ENCODE measurements around the gene PODXL2. TPM values are rescaled to one million over a fixed set of nuclear protein-coding genes. Genes with fewer than 3 reads are reported as not detected.

The PODXL2 gene
- total RNA-seq, 1 donor from 2014 or later = 4.2 TPM

DNA sequence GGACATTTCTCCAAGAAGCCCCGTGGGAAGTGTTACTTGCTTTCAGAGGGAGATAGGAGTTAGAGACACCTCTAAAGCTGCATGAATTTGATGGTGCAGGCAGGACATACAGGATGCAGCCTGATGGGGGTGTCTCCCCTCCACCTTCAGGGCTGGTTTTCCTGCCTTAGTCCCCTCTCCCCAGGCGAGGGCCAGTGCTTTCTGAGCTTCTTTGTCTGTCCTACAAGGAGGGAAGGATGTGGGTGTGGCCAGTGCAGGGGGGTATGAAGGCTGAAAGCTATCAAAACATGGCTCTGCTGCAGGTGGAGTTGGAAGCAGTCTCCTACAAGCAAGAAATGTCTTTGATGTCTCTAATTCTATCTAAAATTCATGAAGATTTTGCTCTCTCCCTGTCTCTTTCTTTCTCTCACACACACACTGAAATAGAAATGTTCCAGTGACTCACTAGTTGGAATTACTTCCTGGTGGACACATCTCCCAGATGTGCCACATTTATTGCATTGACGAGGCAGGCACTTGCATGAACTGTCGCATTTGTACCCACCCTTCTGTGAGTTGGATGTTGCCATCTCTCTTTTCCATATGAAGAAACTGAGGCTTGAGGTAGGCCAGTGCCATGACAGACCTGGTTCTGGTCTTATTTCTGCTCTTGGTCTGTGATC is 13.9 kb upstream of the PODXL2 start:
- H3K4me1 ChIP-seq (ENCODE audit: control insufficient read depth in 3 of 3, insufficient read depth in 3 of 3, low read length in 3 of 3) = peaks cover 0 to 12% (median 0%) of the 10 kb centered on the region in 3 donors
- H3K27me3 ChIP-seq (ENCODE audit: control insufficient read depth in 3 of 3, insufficient read depth in 3 of 3, low read length in 3 of 3) = no peaks in the 10 kb centered on the region
- no peak overlapping the region for H3K27ac ChIP-seq (ENCODE audit: low read depth, low read length)
- H3K9ac ChIP-seq (ENCODE audit: low read depth in 1 of 3, low read length in 3 of 3) = no peak overlapping the region
- no peaks in the 10 kb centered on the region for H3K9me3 ChIP-seq (ENCODE audit: control insufficient read depth in 3 of 3, low read length in 3 of 3)
- H3K4me3 ChIP-seq (ENCODE audit: low read length in 3 of 3) = no peak overlapping the region
- H3K36me3 ChIP-seq (ENCODE audit: control insufficient read depth in 3 of 3, insufficient read depth in 3 of 3, low read length in 3 of 3) = peaks cover 12 to 35% (median 22%) of the 10 kb centered on the region in 3 donors

DNA sequence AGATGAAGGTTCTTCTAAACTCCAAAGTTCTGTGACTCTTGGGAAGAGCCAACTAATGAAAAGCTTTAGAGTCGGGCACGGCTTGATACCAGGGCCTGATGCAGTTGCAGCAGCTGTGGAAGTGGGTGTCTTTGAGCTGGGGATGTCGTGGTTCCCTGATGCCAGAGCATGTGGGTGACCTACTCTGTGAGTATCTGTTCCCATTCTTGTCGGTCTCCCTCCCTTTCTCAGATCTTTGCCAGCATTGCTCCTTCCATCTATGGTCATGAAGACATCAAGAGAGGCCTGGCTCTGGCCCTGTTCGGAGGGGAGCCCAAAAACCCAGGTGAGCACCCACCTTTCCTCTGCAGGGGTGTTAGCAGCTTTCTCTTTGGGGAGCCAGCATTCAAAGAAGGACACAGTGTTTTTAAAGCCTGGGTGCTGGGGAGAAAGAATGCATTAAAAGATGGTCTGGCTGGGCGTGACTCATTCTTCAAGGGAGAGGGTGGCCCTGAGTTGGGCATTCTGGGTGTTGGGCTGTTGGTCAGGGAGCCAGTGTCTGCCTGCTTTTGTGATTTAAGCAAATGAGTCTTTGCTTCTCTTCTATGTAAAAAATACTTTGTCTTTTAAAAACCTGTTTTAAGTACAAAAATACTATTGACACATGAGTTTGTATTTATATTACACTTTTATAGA is 13.2 kb upstream of the PODXL2 start:
- Histone ChIP-seq H3K4me1 (ENCODE audit: control insufficient read depth in 3 of 3, insufficient read depth in 3 of 3, low read length in 3 of 3) (peaks cover 0 to 12% (median 0%) of the 10 kb centered on the region in 3 donors), H3K27me3 (ENCODE audit: control insufficient read depth in 3 of 3, insufficient read depth in 3 of 3, low read length in 3 of 3) (no peaks in the 10 kb centered on the region), H3K9me3 (ENCODE audit: control insufficient read depth in 3 of 3, low read length in 3 of 3) (no peaks in the 10 kb centered on the region), H3K9ac (ENCODE audit: low read depth in 1 of 3, low read length in 3 of 3) (no peak overlapping the region), H3K27ac (ENCODE audit: low read depth, low read length) (no peak overlapping the region), H3K4me3 (ENCODE audit: low read length in 3 of 3) (no peak overlapping the region), H3K36me3 (ENCODE audit: control insufficient read depth in 3 of 3, insufficient read depth in 3 of 3, low read length in 3 of 3) (peaks cover 17 to 30% (median 26%) of the 10 kb centered on the region in 3 donors)

DNA sequence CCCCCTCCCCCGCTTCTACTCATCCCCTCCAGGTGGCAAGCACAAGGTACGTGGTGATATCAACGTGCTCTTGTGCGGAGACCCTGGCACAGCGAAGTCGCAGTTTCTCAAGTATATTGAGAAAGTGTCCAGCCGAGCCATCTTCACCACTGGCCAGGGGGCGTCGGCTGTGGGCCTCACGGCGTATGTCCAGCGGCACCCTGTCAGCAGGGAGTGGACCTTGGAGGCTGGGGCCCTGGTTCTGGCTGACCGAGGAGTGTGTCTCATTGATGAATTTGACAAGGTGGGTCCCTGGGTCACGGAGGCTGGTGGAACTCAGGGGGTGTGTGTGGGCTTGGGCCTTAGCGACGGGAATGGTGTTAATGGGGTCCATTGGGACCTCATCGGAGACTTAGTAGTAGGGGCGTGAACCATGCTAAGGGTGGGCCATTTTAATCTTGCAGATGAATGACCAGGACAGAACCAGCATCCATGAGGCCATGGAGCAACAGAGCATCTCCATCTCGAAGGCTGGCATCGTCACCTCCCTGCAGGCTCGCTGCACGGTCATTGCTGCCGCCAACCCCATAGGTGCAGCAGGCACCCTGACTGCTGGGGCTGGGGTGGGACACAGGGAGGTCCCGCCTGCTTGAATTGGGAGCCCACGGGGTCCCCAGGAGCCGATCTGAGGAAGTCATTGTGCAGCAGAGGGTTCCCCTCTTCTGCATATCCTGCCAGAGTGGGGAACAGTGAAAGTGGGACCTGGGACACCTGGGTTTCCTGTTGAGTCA is 12.0 kb upstream of the PODXL2 start:
- H3K36me3 ChIP-seq (ENCODE audit: control insufficient read depth in 3 of 3, insufficient read depth in 3 of 3, low read length in 3 of 3) = peaks cover 27 to 39% (median 32%) of the 10 kb centered on the region in 3 donors
- H3K27me3 ChIP-seq (ENCODE audit: control insufficient read depth in 3 of 3, insufficient read depth in 3 of 3, low read length in 3 of 3) = no peaks in the 10 kb centered on the region
- peaks cover 0 to 12% (median 0%) of the 10 kb centered on the region in 3 donors for H3K4me1 ChIP-seq (ENCODE audit: control insufficient read depth in 3 of 3, insufficient read depth in 3 of 3, low read length in 3 of 3)
- H3K9me3 ChIP-seq (ENCODE audit: control insufficient read depth in 3 of 3, low read length in 3 of 3) = no peaks in the 10 kb centered on the region
- no peak overlapping the region for H3K9ac ChIP-seq (ENCODE audit: low read depth in 1 of 3, low read length in 3 of 3)
- no peak overlapping the region for H3K4me3 ChIP-seq (ENCODE audit: low read length in 3 of 3)
- H3K27ac ChIP-seq (ENCODE audit: low read depth, low read length) = no peak overlapping the region

DNA sequence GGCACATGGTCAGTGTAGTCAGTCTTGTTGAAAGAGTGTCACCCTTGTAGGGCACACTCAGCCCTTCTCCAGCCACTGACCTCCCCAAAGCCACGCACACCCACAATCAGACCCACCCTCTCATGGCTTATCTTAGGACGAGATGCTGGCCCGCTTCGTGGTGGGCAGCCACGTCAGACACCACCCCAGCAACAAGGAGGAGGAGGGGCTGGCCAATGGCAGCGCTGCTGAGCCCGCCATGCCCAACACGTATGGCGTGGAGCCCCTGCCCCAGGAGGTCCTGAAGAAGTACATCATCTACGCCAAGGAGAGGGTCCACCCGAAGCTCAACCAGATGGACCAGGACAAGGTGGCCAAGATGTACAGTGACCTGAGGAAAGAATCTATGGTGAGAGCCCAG is 10.1 kb upstream of the PODXL2 start:
- Histone ChIP-seq H3K4me1 (ENCODE audit: control insufficient read depth in 3 of 3, insufficient read depth in 3 of 3, low read length in 3 of 3) (no peaks in the 10 kb centered on the region), H3K27me3 (ENCODE audit: control insufficient read depth in 3 of 3, insufficient read depth in 3 of 3, low read length in 3 of 3) (no peaks in the 10 kb centered on the region), H3K27ac (ENCODE audit: low read depth, low read length) (no peak overlapping the region), H3K36me3 (ENCODE audit: control insufficient read depth in 3 of 3, insufficient read depth in 3 of 3, low read length in 3 of 3) (peaks cover 27 to 39% (median 33%) of the 10 kb centered on the region in 3 donors), H3K9ac (ENCODE audit: low read depth in 1 of 3, low read length in 3 of 3) (no peak overlapping the region), H3K4me3 (ENCODE audit: low read length in 3 of 3) (no peak overlapping the region), H3K9me3 (ENCODE audit: control insufficient read depth in 3 of 3, low read length in 3 of 3) (no peaks in the 10 kb centered on the region)

DNA sequence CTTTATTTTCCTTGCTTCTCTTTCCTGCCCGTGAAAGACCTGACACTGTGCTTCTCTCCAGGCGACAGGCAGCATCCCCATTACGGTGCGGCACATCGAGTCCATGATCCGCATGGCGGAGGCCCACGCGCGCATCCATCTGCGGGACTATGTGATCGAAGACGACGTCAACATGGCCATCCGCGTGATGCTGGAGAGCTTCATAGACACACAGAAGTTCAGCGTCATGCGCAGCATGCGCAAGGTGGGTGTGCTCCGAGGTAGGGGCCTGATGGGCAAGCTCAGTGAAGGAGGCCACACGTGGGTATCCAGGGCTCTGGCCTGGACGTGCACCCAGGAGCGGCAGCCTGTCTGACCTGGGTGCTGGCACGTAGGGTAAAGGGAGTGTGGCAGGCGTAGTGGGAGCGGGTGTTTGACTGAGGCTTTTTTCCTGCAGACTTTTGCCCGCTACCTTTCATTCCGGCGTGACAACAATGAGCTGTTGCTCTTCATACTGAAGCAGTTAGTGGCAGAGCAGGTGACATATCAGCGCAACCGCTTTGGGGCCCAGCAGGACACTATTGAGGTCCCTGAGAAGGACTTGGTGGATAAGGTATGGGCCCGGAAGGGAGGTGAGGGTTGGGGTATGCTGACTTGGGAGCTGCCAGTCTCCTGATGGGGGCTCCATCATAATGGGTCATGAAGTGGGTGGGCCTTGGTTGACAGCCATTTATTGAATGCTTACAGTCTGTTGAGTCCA is 8.2 kb upstream of the PODXL2 start:
- H3K36me3 ChIP-seq (ENCODE audit: control insufficient read depth in 3 of 3, insufficient read depth in 3 of 3, low read length in 3 of 3) = peaks cover 27 to 39% (median 33%) of the 10 kb centered on the region in 3 donors
- no peaks in the 10 kb centered on the region for H3K27me3 ChIP-seq (ENCODE audit: control insufficient read depth in 3 of 3, insufficient read depth in 3 of 3, low read length in 3 of 3)
- no peak overlapping the region for H3K9ac ChIP-seq (ENCODE audit: low read depth in 1 of 3, low read length in 3 of 3)
- no peak overlapping the region for H3K4me3 ChIP-seq (ENCODE audit: low read length in 3 of 3)
- H3K9me3 ChIP-seq (ENCODE audit: control insufficient read depth in 3 of 3, low read length in 3 of 3) = no peaks in the 10 kb centered on the region
- no peak overlapping the region for H3K27ac ChIP-seq (ENCODE audit: low read depth, low read length)
- H3K4me1 ChIP-seq (ENCODE audit: control insufficient read depth in 3 of 3, insufficient read depth in 3 of 3, low read length in 3 of 3) = no peaks in the 10 kb centered on the region

DNA sequence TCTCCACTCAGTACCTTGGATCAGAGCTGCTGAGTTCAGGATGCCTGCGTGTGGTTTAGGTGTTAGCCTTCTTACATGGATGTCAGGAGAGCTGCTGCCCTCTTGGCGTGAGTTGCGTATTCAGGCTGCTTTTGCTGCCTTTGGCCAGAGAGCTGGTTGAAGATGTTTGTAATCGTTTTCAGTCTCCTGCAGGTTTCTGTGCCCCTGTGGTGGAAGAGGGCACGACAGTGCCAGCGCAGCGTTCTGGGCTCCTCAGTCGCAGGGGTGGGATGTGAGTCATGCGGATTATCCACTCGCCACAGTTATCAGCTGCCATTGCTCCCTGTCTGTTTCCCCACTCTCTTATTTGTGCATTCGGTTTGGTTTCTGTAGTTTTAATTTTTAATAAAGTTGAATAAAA is 7.0 kb upstream of the PODXL2 start:
- Histone ChIP-seq H3K36me3 (ENCODE audit: control insufficient read depth in 3 of 3, insufficient read depth in 3 of 3, low read length in 3 of 3) (peaks cover 20 to 36% (median 27%) of the 10 kb centered on the region in 3 donors), H3K27me3 (ENCODE audit: control insufficient read depth in 3 of 3, insufficient read depth in 3 of 3, low read length in 3 of 3) (no peaks in the 10 kb centered on the region), H3K4me3 (ENCODE audit: low read length in 3 of 3) (no peak overlapping the region), H3K4me1 (ENCODE audit: control insufficient read depth in 3 of 3, insufficient read depth in 3 of 3, low read length in 3 of 3) (no peaks in the 10 kb centered on the region), H3K27ac (ENCODE audit: low read depth, low read length) (no peak overlapping the region), H3K9ac (ENCODE audit: low read depth in 1 of 3, low read length in 3 of 3) (no peak overlapping the region), H3K9me3 (ENCODE audit: control insufficient read depth in 3 of 3, low read length in 3 of 3) (no peaks in the 10 kb centered on the region)

DNA sequence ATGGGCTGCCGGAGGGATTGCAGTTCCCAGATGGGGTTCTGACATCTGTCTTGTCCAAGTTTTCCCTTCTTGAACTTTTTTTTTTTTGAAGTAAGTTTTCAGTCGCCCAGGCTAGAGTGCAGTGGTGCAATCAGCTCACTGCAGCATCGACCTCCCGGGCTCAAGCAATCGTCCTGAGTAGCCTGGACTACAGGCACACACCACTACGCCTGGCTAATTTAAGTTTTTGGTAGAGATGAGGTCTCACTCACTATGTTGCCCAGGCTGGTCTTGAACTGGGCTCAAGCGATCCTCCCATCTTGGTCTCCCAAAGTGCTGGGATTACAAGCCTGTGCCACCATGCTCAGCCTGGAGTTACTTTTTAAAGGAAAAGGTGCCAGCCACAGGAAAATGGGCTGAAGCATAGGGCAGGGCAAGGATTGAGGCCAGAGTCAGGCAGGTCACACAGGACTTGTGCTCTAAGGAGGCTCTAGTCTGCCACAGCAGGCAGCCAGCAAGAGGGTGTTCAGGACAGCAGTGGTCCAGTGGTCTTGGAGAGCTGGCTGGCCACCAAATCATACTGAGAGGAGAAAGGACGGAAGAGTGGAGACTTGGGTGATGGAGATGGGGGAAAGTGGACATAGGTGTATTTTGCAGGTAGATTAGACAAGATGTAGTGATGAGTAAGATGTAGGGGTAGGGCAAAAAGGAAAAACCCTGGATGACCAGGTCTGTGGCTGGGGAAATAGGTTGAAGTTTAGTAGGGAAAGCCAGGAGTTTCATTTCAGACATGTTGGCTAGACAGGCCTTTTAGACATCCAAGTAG is 6.0 kb upstream of the PODXL2 start:
- H3K27me3 ChIP-seq (ENCODE audit: control insufficient read depth in 3 of 3, insufficient read depth in 3 of 3, low read length in 3 of 3) = no peaks in the 10 kb centered on the region
- no peak overlapping the region for H3K4me3 ChIP-seq (ENCODE audit: low read length in 3 of 3)
- peaks cover 19 to 30% (median 20%) of the 10 kb centered on the region in 3 donors for H3K36me3 ChIP-seq (ENCODE audit: control insufficient read depth in 3 of 3, insufficient read depth in 3 of 3, low read length in 3 of 3)
- no peak overlapping the region for H3K27ac ChIP-seq (ENCODE audit: low read depth, low read length)
- no peak overlapping the region for H3K9ac ChIP-seq (ENCODE audit: low read depth in 1 of 3, low read length in 3 of 3)
- no peaks in the 10 kb centered on the region for H3K4me1 ChIP-seq (ENCODE audit: control insufficient read depth in 3 of 3, insufficient read depth in 3 of 3, low read length in 3 of 3)
- H3K9me3 ChIP-seq (ENCODE audit: control insufficient read depth in 3 of 3, low read length in 3 of 3) = no peaks in the 10 kb centered on the region

DNA sequence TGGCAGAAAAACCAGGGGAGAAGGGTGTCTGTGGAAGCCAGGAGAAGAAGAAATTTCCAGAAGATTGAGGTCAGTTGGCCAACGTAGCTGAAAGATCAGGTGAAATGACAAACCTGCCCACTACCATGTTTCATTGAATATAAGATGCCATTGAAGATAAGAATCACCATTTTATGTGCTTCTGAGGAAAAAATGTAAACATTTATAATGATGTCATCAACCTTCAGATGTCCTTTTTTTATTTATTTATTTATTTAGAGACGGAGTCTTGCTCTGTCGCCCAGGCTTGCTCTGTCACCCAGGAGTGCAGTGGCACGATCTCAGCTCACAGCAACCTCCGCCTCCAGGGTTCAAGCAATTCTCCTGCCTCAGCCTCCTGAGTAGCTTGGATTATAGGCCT is 4.9 kb upstream of the PODXL2 start:
- no peak overlapping the region for H3K27ac ChIP-seq (ENCODE audit: low read depth, low read length)
- peaks cover 0 to 2% (median 2%) of the 10 kb centered on the region in 3 donors for H3K4me1 ChIP-seq (ENCODE audit: control insufficient read depth in 3 of 3, insufficient read depth in 3 of 3, low read length in 3 of 3)
- no peaks in the 10 kb centered on the region for H3K9me3 ChIP-seq (ENCODE audit: control insufficient read depth in 3 of 3, low read length in 3 of 3)
- H3K27me3 ChIP-seq (ENCODE audit: control insufficient read depth in 3 of 3, insufficient read depth in 3 of 3, low read length in 3 of 3) = no peaks in the 10 kb centered on the region
- H3K4me3 ChIP-seq (ENCODE audit: low read length in 3 of 3) = no peak overlapping the region
- no peak overlapping the region for H3K9ac ChIP-seq (ENCODE audit: low read depth in 1 of 3, low read length in 3 of 3)
- peaks cover 13 to 20% (median 19%) of the 10 kb centered on the region in 3 donors for H3K36me3 ChIP-seq (ENCODE audit: control insufficient read depth in 3 of 3, insufficient read depth in 3 of 3, low read length in 3 of 3)

DNA sequence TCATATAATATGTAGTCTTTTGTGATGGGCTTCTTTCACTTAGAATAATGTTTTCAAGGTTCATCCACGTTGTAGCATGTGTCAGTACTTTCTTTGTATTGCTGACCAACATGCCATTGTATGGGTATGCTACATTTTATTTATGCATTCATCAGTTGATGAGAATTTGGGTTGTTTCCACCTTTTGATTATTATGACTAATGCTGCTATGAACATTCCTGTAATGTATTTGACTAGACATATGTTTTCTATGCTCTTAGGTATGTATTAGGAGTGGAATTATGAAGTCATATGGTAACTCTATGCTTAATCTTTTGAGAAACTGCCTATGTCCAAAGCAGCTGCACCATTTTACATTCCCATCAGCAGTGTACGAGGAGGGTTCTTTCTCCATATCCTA is 3.2 kb upstream of the PODXL2 start:
- H3K27ac ChIP-seq (ENCODE audit: low read depth, low read length) = no peak overlapping the region
- no peaks in the 10 kb centered on the region for H3K9me3 ChIP-seq (ENCODE audit: control insufficient read depth in 3 of 3, low read length in 3 of 3)
- peaks cover 8 to 15% (median 13%) of the 10 kb centered on the region in 3 donors for H3K4me1 ChIP-seq (ENCODE audit: control insufficient read depth in 3 of 3, insufficient read depth in 3 of 3, low read length in 3 of 3)
- H3K9ac ChIP-seq (ENCODE audit: low read depth in 1 of 3, low read length in 3 of 3) = no peak overlapping the region
- peaks cover 7 to 15% (median 12%) of the 10 kb centered on the region in 3 donors for H3K36me3 ChIP-seq (ENCODE audit: control insufficient read depth in 3 of 3, insufficient read depth in 3 of 3, low read length in 3 of 3)
- no peak overlapping the region for H3K4me3 ChIP-seq (ENCODE audit: low read length in 3 of 3)
- peaks cover 2 to 5% (median 2%) of the 10 kb centered on the region in 3 donors for H3K27me3 ChIP-seq (ENCODE audit: control insufficient read depth in 3 of 3, insufficient read depth in 3 of 3, low read length in 3 of 3)
